Activated CD4-positive, alpha-beta T cell treated with anti-CD3 and anti-CD28 coated beads, Interleukin-2, amount 50 U/mL, for 24 hours (primary cell): ENCODE results near the gene EOLA2.
"Not testable (repeated sequence)": the region's sequence is repeated elsewhere in the genome, so short reads cannot be mapped to it uniquely, and the experiment has no call there.

Experiments
- DNase-seq, 2 donors: peaks; one replicate each; pipeline ENCODE4 v3.0.0-alpha.2; 2020; ENCODE audit warnings: low read depth in 1 of 2, low spot score in 1 of 2

EOLA2 gene

DNA sequence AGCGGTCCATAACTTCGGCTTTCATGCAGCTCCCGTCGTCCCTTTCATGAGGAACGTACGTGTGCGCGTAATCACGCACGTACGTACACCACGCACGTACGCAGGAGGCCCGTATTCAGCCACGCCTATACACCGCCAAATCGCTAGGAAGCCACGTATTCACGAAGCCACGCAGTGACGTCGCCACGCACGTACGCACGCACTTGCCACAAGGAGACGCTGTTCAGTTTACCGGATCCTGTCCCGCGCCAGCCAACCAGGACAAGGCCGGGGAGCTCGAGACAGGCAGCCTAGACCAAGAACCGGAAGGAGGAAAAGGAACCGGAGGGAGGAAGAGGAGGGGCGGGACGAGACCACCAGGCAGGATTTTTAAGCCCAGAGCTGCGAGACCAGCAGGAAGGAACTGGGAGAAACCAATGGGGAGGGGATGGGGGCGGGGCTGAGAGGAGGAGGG, at the start of gene EOLA2:
Gene EOLA2 (minus strand): TSS at position 65 of the 454 bp plus-strand sequence. CDS start 4,617 bp downstream, outside the sequence.
- peak; percentile 76 to 87 for DNase-seq

DNA sequence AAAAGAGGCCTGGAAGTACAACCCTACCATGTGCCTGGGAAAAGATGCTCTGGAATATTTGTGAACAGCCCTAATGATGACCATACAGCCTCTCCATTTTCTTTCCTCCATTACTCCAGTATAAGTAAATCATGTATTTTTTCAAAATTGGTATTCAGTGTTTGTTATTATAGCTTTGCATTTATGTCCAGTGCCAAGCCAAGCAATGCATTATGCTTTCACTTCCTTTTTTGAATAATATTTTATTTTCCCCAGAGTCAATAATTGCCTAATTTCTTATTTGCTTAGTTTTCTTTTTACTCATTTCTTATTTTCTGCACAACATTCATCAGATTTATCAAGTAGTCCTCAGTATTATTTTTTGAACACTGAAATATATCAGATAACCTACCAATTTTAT, 49.3 kb upstream of the EOLA2 start:
- DNase-seq, result no peak

DNA sequence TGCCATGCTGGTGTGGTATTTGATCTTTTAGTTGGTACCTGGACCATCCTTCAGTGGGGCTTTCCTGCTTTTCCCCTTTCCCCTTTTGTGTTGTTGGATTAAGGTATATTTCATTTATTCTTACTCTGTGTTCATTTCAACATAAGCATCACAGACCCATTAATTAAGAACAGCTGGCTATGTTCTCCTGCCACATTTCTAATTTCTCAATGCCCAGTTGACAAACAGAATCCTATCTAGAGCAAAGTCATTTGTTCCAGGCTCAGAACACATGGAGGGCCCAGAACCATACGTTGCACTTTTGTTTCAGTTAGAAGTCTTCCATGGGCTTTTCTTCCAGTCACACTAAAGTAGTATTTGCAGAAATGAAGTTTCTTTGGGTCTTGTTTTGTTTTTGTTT, 46.1 kb upstream of the EOLA2 start:
- DNase-seq, result no peak

DNA sequence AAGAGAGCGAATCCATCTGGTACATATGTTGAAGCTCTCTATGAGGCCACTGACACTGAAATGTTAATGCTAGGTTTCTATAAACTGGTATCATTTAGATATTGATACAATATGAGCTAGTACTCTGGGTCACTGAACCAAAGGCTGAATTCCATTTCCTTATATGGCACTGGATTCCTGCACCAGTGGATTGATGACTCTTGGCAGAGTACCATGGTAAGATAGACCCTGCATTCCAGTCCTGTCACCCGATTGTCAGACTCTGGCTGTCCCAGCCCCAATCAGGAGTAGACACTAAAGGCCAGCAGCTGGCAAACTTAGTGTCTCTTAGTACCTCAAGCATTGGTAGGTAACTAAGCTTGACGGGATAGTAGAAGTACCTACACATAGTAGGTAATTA, 44.0 kb upstream of the EOLA2 start:
- DNase-seq, result no peak

DNA sequence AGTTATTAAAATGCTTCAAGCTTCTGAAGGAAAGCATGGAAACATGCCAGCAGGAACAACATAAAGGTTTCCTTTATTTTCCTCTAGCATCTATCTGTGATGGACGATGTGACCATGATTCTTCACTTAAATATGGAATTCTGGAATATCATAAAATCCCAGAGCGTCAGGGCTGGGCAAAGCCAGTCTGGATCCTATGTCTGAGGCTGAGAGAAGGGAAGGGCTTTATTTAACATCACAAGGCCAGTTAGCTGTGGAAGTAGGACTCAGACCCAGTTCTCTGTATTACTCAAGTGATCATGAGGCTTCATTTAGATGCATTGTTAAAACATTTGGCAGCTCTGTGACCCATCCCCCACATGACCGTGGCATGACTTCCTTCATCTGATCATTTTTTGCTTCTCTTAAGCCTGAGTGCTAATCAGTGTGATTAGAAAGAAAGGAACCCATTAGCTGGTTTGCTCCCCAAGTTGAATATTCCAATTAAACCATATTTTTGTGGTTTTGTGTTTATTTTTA, 40.9 kb upstream of the EOLA2 start:
- DNase-seq, result no peak

DNA sequence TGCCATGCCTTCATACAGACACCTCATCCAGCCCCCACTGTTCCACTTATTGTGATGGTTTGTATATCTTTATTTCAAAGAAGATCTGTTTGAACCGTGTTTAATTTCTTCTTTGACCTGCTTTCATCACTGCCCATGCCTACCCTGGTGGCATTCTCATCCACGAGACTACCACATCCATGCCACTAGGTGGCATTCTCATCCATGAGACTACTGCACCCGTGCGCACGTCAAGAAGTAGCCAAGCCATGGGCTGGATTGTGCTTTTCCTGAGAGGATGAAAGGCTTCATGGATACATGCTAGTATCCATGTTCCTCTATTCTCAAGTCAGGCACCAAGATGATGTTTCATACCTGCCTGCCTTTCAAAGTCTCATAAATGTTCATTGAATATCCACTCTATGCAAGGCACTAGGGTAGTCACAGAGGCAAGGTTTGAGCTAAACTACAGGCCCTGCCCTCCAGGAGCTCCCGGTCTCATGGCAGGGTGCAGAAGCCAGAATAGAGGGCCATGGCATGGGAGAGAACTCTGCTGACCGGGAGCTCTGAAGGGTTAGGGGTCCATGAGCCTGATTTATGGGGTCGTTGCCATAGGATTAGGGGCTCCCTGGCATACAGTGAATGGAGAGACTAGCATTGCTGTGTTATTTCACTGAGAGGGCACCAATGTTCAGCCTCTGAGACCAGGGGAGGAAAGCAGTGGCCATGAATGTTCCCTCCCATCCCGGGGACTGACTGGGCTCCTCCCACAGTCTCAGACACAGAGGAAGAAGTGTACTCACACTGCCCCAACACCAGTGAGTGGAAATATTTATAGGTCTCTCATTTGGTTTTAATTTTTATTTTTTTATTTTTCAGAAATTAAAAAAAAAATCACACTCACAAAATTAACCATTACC, 24.8 kb upstream of the EOLA2 start:
- no peak for DNase-seq

DNA sequence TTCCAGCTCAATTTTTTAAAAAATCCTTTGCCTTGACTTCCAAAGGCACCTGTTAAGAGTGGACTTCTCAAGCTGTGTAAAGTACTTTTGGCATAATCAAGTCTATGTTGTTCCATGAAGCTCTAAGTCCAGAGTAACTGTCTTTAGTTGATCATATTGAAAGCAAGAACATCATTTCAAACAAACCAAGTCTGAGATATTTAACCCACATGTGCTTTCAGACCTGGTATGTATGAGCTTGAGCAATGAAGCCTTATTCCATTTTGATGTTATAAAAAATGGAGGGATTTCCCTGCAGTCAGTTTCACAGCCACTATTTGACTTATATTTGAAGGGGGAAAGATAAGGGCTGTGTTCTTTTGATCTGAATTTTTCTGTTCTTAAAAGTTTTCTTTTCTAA, 23.7 kb upstream of the EOLA2 start:
- no peak for DNase-seq

DNA sequence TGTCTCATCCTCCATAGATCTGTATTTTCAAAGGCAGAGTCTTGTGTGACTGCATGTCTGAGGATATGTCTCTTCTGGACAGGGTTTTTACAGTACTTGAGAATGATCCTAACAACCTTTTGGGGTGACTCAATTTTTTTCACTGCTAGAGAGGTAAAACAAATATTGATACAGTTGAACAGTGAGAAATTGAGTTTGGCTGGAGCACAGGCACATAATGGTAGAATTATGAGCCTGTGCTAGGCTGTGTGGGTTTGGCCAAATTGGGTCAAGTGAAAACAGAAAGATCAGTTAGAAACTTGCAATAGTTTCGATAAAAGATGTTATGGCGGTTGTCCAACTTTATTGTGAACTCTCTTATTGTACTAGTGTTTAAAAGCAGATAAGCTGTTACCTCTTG, 23.3 kb upstream of the EOLA2 start:
- no peak for DNase-seq

DNA sequence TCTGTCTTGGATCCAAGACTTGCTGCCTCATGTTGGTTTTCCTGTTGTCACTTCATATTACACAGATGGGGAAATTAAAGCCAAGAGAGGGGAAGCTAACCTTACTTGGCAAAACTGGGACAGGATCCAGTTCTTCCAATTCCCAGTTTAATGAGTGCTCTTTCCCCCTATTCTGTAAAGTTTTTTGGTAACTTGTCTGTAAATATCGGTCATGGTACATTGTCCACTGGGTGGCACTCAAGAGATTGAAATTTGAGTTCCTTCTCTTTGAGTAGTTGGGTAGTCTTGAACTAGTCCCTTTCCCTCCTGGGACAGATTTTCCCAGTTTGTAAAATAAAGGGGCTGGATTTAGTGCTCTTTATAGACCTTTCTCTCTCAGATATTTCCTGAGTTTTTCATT, 12.4 kb upstream of the EOLA2 start:
- DNase-seq, result peak in 1 of 2 donors; percentile 1

DNA sequence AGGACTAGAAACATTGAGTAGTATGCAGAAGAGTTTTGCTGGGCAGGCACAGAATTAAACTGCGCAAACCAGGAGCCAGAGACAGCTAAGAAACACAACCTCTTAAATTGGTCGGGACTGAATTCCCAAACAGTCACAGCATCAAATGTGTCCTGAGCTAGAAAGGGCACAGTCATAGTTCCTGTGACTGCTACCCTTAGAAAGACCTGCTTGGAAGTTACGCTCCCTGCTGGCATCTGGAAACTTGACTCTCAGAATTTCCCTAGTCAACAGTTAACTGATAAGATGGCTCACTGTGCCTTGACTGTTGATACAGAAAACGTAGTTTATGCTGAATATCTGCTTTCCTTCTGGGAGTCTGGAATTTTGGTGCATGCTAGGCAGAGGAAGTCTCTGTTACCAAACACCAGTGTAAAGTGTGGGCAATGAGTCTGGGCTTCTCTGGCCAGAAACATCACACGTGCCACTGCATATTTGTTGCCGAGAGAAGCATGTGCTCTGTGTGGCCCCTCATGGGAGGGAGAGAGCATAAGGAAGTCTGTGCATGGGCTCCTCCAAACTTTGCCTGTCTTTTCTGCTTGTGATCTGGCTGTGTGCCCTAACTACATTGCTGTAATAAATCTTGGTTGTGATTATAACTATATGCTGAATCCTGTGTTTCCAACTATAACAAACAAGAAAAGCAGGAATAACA, 11.6 kb upstream of the EOLA2 start:
- no peak for DNase-seq

DNA sequence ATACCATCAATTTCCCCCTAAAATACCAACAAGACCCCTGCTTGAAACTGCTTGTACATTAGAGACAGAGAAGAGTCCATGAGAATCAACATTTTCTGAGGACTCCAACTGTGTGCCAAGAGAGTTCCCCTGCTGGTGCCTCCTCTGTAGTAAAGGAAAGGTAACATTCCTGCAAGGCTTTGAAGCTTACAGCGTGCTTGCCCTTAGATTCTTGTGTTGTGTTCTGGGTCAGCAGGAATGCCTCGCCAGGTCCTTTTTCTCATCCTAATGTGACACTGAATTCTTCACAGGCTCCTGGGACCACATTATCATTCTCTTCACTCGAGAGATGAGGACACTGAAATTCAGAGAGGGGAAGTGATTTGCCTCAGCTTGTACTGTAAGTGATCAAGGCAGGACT, 9.7 kb upstream of the EOLA2 start:
- no peak for DNase-seq

DNA sequence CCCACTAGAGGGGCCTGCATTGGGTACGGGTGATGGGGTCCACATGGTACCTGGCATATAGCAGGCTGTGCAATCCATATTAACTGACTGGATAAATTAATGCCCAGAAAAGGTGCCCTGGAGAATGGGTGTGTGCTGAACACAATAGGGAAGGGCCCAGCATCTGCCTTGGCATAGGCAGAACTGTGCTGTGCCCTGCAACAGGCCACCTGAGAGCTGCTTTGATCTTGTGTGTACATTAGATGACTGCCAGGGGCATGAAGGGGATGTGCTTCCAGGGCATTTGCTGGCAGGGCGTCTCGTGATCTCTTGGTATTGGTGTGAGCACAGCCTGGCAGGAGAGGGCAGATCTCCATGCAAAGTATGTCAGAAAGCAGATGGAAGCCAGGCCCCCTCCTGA, 8.6 kb upstream of the EOLA2 start:
- not testable (repeated sequence) for DNase-seq

DNA sequence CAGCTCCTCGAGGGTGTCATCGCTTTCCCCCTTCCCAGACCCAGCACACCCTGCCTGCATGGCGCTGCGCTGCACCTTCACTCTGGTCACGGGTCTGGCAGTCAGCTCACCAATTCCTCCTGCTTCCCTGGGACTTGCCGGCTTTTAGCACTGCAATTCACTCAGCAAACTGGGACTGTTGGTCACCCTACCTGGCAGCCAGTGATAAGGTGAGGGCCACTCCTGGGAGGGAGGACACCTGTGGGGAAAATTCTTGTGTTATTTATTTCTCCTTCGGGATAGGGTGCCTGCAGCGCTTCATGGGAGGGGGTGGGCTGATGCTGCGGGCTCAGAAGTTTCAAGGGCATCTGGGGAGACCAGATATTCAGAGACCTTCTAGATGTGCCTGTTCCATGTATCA, 7.5 kb upstream of the EOLA2 start:
- DNase-seq, result not testable (repeated sequence)

DNA sequence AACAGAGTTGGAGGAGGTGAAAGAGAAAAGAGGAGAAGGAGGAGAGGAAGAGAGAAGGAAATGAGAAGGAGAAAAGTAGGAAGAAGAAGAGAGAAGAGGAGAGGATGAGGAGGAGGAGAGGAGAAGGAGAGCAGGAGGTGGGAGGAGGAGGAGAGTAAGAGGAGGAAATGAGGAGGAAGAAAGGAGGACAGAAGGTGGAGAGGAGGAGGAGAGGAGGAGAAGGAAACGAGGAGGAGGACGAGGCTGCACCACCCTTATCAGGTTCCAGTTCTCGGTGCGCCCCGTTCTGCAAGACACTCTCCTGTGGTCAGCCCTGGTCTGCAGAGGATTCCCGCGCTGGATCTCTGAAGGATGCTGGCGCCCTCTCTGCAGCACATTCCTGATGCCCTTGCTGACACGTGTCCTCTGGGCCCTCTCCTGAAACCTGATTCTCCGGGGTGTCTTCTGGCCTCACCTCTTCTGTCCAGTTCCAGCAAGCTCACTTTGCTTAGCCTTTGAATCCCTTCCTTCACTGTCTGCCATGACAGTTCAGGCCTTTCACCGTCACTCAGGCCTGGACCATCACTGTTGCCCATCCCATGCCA, 6.9 kb upstream of the EOLA2 start:
- DNase-seq, result not testable (repeated sequence)

DNA sequence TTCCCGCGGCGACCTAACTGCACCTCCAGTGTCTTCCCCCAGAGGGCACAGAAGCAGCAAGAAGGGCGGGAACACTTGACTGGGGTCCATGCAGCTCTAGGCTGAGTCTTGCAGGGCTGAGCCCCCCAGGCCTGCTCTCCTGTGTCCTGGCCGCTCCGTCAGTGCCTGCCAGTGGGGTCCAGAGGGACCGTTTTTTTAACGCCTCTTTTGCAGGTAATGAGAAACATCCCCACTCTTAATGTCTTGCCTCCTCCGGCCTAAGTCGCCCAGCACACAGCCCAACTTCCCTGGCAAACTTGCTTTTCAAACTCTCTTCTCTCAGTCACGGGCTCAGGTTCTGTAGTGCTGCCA, 2.4 kb upstream of the EOLA2 start:
- not testable (repeated sequence) for DNase-seq

DNA sequence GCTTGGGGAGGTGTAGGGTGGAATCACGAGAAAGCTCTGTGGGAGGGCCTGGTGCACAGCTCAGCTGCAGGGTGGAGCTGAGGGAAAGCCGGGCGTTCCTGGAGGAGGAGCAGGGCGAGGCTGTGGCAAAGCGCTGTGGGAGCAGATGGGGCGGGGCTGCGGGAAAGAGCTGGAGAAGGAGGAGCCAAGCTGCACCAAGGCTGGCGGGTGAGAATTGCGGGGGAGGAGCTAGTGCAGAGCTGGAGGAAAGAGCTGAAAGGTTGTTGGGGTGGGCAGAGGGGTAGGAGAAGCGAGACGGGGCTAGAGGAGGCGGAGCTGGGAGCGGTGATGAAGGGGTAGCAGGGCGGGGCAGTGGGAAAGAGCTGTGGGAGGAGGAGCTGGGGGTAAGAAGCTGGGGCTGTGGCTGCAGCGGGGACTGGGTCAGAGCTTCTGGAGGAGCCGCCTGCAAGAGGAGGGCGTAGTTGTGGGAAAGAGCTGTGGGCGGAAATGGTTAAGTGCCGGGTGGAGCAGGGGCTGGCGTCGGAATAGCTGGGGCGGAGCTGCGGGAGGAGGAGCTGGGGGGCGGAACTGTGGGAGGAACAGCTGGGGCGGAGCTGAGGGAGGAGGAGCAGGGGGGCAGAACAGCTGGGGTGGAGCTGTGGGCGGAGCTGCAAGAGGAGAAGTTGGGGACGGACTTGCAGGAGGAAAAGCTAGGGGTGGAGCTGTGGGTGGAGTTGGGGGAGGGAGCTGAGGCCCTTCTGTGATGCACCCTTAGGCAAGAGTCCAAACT, 1.8 kb upstream of the EOLA2 start:
- DNase-seq, result peak; percentile 65 to 83

DNA sequence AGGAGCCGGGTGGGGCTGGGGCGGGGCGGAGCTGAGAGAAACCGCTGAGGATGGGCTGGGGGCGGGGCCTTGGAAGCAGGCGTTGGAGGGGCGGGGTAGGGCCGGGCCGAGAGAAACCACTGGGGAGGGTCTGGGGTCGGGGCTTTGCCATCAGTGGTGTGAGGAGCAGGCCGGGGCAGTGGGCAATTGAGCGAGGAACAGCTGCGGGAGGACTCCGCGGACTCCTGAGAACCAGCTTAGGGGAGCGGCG, 1.3 kb upstream of the EOLA2 start:
- peak in 1 of 2 donors; percentile 66 for DNase-seq

DNA sequence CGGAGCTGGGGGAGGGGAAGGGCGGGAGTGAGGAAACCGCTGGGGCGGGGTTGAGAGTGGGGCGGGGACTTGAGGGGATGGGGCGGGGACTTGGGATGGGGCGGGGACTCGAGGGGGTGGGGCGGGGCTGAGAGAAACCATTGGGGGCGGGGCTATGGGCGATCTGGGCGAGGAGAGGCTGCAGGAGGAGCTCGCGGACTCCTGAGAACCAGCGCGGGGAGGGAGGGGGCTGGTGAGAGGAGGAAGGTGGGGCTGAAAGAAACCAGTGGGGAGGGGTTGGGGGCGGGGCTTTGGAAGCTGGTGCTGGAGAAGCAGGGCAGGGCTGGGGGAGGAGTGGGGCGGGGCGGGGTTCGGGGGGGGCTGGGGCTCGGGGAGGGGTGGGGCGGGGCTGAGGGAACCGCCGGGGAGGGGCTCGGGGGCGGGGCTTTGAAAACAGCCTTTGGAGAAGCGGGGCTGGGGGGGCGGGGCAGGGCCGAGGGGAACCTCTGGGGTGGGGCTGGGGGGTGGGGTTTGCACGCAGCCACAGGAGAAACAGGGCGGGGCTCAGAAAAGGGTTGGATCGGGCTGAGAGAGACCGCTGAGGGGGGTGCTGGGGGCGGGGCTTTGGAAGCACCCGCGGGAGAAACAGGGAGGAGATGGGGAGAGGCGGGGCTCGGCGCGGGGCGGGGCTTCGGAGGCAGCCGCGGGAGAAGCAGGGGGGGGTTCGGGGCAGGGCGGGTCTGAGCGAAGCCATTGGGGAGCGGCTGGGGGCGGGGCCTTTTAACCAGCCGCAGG, 777 bp upstream of the EOLA2 start:
- DNase-seq, result peak; percentile 63 to 82

DNA sequence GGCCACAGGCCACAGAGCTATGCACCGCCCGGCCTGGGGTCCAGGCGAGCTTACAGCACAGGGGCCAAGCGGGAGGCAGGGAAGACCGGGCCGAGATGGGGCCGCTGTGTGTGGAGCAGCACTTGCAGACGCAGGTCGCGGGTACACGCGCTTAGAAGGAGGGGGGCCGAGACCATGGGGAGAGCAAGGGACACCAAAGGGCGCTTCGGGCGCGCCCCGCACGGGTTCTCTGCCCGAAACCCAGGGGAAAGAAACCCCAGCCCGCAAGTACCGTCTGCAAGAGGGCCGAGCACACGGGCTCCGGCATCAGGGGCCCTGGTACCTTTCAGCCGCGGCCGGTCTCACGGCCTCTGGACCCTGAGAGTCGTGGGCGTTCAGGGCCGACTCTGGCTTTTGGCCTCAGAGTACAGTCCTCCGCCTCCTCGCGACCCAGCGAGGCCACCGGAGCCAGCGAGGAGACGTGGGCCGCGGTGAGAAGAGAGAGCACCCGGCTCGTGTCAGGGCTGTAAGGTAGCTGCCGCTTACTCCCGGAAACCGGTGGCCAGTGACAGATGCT, 342 bp downstream of the EOLA2 start:
- DNase-seq, result no peak

DNA sequence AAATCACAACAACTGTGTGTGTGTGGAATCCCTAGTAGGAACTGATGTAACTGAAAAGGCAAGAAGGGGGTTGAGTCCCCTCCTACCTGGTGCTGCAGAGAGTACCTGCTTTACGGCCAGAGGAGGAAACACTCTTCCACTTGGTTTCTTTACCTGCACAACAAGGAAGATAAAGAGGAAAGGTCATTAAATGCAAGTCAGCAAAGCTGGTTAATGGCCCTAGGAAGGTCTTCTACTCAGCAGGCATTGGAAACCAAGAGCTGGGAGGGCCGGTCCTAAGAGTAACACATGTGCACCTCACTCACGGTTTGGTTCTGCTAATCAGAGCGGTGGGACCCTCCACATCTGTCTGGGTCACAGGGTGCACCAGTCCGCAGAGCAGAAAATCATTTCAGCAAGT, 963 bp downstream of the EOLA2 start:
- not testable (repeated sequence) for DNase-seq
